G401.6 (cell line): ENCODE data around the gene TAOK3.
"Not testable (repeated sequence)": the region's sequence is repeated elsewhere in the genome, so short reads cannot be mapped to it uniquely, and the experiment has no call there.

Experiments used
- FAIRE-seq: peaks from 2 replicates; lab custom pipeline; 2012; peaks lifted over from hg19 to GRCh38; lab: Jason Lieb, UNC

TAOK3 gene

GRCh38 chr12:118292836-118293235 lies 79.9 kb downstream of the TAOK3 start:
- no peak for FAIRE-seq

- FAIRE-seq: no peak
Observed at GRCh38 chr12:118290130-118290529, 82.6 kb downstream of the TAOK3 start.

DNA sequence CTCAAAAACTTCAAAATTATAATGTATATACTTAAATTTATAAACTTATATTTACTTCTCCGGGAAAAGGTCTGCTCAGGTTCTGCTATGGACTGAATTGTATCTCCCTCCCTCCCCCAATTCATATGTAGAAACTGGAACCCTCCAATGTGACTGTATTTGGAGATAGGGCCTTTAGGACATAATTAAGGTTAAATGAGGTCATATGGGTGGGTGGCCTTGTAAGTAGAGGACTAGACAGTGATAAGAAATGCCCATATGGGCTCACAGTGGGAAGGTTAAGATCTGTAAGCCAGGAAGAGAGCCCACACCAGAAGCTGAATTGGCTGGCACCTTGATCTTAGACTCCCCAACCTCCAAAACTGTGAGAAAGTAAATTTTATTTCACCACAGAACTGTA lies 84.5 kb downstream of the TAOK3 start:
- FAIRE-seq: no peak

GRCh38 chr12:118287728-118288127 lies 85.0 kb downstream of the TAOK3 start:
- no peak for FAIRE-seq

- FAIRE-seq: no peak
Observed at GRCh38 chr12:118282767-118283166, 89.9 kb downstream of the TAOK3 start.

DNA sequence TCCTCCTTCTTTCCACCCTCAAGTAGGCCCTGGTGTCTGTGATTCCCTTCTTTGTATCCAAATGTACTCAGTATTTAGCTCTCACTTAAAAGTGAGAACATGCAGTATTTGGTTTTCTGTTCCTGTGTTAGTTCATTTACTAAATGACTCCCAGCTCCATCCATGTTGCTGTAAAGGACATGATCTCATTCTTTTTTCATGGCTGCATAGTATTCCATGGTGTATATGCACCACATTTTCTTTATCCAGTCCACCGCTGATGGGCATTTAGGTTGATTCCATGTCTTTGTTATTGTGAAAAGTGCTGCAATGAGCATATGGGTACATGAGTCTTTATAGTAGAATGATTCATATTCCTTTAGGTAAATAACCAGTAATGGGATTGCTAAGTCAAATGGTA lies 94.4 kb downstream of the TAOK3 start:
- not testable (repeated sequence) for FAIRE-seq

DNA sequence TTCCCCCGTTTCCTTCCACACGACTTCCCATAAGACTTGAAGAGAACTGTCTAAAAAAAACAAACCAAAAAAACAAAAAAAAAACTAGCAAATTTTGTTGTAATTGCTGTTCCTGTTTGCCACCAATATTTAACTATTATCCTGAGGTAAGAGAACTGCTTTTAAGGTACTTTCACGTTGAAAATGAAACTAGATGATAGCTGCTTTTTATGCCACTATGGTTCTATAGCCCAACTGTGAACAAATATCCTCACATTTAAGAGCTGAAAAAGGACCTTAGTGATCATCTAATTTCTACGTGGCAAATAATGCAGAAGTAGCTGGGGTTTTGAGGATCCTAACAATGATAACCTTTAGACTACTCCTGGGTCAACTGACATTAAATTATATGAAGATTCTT lies 98.6 kb downstream of the TAOK3 start:
- no peak for FAIRE-seq

DNA sequence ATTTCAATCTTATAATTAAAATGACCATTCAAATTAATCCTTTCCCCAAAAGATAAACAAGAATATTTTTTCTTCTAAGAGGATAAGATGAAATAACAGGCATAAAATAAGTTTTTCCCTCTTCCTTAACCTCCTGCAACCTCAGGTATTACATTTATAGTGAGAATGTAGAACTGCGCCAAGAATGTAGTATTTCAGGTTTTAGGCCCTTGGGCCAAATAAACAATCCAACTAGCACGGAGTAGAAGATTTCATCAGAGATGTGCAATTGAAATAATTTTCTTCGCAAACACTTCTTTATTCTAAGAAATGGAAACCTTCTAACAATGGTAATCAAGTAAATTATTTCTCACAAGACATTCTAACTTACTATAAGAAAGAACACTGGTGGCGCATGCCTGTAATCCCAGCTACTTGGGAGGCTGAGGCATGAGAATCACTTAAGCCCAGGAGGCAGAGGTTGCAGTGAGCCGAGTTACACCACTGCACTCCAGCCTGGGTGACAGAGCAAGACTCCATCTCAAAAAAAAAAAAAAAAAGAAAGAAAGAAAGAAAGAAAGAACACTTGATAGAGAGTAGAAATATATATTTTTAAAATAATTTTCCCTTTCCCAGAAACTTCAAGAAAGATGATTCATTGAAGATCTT lies 100.8 kb downstream of the TAOK3 start:
- no peak for FAIRE-seq

GRCh38 chr12:118271183-118271582 lies 101.5 kb downstream of the TAOK3 start:
- FAIRE-seq: no peak

DNA sequence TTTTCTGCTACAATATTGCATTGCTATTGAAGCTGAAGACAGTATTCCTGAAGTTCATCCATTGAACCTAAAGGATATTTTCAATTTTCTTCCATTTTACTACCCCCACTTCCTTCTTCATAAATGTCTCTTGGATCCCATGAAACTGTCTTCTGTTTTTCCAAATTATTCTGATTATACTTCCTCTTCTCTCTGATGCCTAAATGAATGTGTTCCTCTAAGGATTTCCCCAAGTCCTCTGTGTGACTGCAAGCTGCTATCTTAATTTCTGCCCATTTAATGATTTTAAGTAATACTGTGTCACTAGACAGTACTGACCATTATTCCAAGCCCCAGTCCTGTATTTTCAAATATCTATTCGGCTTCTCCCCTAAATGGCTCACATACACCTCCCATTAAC lies 102.9 kb downstream of the TAOK3 start:
- FAIRE-seq: no peak

GRCh38 chr12:118259079-118259478 lies 113.6 kb downstream of the TAOK3 start:
- no peak for FAIRE-seq

DNA sequence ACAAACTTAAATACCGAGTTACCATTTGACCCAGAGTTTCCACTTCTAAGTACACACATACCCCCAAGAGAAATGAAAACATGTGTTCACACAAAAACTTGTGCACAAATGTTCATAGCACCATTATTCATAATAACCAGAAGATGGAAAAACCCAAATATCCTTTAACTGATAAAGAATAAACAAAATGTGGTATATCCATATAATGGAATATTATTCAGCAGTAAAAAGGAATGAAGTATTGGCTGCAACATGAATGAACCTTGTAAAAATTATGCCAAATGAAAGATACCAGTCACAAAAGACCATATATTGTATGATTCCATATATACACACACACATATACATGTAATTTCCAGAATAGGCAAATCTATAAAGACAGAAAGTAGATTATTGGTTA lies 116.4 kb downstream of the TAOK3 start:
- no peak for FAIRE-seq

- FAIRE-seq: no peak
Observed at GRCh38 chr12:118249547-118249946, 123.2 kb downstream of the TAOK3 start.

DNA sequence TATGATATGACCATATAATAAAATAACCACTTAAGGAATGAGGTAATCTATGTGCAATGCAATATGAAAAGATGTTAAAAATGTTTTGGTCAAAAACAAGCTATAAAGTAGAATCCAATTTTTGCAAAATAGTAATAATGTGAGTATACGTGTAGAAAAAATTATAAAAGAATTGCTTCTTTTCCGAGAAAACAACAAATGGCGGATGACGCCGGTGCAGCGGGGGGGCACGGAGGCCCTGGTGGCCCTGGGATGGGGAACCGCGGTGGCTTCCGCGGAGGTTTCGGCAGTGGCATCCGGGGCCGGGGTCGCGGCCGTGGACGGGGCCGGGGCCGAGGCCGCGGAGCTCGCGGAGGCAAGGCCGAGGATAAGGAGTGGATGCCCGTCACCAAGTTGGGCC lies 126.8 kb downstream of the TAOK3 start:
- not testable (repeated sequence) for FAIRE-seq

DNA sequence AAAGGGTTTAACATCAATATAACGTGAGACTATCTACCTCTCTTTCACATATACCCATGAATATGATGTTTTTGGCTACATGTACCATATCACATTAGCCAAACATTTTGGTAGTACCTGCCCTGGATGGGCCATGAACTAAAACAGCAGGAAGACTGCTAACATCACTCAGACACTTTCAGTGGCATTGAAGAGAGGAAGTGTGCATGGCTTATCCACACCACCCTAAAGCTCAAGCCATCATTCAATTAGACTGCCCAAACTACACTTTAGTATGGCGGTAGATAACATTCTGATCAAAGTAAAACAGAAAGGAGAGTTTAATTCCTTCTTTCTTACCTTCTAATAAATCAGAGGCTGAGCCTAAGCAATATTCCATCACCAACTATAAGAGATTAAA lies 133.8 kb downstream of the TAOK3 start:
- FAIRE-seq: no peak

DNA sequence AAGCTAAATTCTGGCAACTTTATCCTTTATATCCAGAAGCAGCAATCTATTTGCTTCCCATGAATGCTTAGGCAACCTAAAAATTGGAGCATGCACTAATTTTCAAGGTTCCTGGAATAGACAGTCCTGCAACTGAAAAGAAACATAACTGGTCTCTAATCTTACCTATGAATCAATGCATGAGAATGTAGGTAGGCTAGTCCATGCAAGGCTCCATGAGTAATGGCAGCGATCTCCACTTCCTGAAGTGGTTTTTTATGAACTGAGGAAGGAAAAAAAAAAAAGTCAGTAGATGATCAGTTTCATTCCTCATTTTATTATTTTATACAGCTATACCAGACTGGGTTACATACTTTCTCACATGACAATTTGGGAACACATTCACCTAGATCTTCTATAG lies 134.8 kb downstream of the TAOK3 start:
- FAIRE-seq: no peak

- FAIRE-seq: no peak
Observed at GRCh38 chr12:118237052-118237665, 135.5 kb downstream of the TAOK3 start.

DNA sequence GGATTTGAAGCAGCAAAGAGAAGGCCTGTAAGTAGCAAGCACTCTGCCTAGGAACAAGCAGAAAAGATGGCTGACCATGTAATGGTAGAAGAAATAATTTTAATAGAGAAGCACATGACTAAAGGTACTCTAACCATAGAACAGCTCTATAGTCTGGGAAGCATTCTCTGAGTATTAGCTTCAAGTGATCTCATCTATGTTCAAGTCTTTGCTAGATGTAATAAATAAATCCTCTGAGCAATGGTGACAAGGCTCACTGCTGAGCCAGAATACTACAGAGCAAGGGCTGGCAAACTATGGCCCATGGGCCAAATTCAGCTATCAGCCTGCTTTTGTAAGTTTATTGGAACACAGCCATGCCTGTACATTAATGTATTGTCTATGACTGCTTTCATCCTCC lies 152.0 kb downstream of the TAOK3 start:
- FAIRE-seq: no peak

GRCh38 chr12:118219772-118220171 lies 152.9 kb downstream of the TAOK3 start:
- no peak for FAIRE-seq

DNA sequence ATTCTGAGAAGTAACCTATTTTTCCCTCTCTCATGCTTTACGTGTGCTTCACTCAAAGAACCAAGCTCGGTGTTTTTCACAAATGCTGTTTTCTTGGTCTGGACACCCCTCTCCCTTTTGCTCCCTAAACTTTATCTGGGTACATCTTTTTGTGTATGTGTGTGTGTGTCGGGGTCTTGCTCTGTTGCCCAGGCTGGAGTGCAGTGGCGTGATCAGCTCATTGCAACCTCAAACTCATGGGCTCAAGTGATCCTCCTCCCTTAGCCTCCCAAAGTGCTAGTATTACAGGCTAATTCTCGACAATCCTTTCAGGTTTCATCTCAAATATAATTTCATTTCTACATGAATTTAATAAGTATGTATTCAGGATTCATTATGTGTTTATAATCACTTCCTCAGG lies 153.6 kb downstream of the TAOK3 start:
- FAIRE-seq: no peak

DNA sequence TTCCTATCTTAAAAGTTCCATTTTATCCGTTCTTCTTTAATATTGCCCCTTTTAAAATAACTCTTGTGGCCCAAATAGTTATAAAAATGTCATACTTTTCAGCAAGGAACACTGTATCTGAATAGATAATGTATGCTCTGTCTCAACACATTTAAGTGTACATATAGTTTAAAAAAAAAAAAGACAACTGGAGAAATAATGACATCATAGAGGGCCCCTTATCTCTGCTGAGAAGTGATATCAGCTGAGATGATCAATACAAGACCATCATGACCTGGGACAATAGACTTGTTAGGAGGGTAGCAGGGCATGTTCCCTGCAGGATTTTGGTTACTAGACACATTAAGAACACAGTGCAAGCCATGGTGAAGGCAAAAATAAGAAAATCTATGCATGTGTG lies 159.3 kb downstream of the TAOK3 start:
- no peak for FAIRE-seq

- no peak for FAIRE-seq
Observed at GRCh38 chr12:118212606-118213005, 160.1 kb downstream of the TAOK3 start.

GRCh38 chr12:118206107-118206412 lies 166.6 kb downstream of the TAOK3 start:
- no peak for FAIRE-seq

DNA sequence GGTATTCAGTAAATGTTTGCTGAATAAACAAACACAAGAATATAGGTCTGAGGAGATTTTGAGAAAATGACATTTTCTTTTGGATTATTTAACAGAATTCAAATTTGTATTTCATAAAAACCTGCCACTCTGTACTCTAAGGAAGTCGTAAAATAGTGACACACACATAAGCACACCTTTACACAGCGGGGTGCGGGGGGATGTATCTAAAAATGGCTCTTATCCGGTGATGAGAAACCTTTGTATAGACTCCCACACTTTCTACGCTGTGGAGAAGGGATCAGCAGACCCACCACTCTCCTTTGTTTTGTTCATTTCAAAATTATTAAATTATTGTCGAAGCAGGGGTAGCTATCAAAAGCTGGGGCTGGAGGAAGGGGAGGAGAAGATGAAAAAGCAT lies 178.7 kb downstream of the TAOK3 start:
- no peak for FAIRE-seq

DNA sequence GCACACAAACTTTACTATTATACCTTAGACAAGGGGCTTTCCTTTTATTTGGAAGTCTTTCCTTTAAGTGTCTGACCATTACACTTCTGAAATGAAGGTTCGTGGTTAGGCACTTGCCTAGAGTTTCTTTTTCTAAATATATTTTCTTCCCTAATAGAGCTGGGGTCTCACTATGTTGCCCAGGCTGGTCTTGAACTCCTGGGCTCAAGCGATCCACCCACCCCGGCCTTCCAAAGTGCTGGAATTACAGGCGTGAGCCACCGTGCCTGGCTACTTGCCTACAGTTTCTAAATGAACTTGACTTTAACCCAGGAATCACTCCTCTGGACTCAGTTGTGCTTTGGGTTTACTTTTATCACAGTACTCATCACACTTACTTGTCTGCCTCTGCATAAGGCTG lies 179.2 kb downstream of the TAOK3 start:
- FAIRE-seq: no peak
